Liver (tissue), 9 donors: ENCODE data around the gene PTH2. TPM values are rescaled to one million over a fixed set of nuclear protein-coding genes. Genes with fewer than 3 reads are reported as not detected.

Source experiments
- DNase-seq: peaks from one replicate; pipeline ENCODE4 v3.0.0-alpha.2; 2017; ENCODE audit warnings: low spot score
- H3K27ac ChIP-seq, 2 donors: one replicate each; pipeline ENCODE4 v1.7.0; 2013; ENCODE audit warnings: inconsistent platforms in 2 of 2, low read length in 2 of 2, control low read depth in 1 of 2, low read depth in 1 of 2, mild to moderate bottlenecking in 1 of 2
- H3K27me3 ChIP-seq, 4 donors: one replicate each; pipeline versions ENCODE4 v1.6.1 to v1.7.0; 2013; ENCODE audit warnings: low read length in 3 of 4, inconsistent platforms in 1 of 4, mild to moderate bottlenecking in 1 of 4, moderate library complexity in 1 of 4; ENCODE audit not compliant: control insufficient read depth in 4 of 4, insufficient read depth in 4 of 4
- H3K36me3 ChIP-seq, 4 donors: one replicate each; pipeline versions ENCODE4 v1.6.1 to v1.7.0; 2013; ENCODE audit warnings: low read length in 3 of 4, mild to moderate bottlenecking in 3 of 4, low read depth in 1 of 4, moderate library complexity in 1 of 4; ENCODE audit not compliant: control insufficient read depth in 4 of 4, insufficient read depth in 3 of 4
- H3K4me1 ChIP-seq, 4 donors: one replicate each; pipeline versions ENCODE4 v1.6.1 to v1.7.0; 2013; ENCODE audit warnings: low read length in 3 of 4, mild to moderate bottlenecking in 3 of 4, moderate library complexity in 1 of 4; ENCODE audit not compliant: control insufficient read depth in 4 of 4, insufficient read depth in 4 of 4
- H3K4me3 ChIP-seq, 3 donors: one replicate each; pipeline versions ENCODE4 v1.6.1 to v1.7.0; 2013; ENCODE audit warnings: low read length in 3 of 3, control low read depth in 1 of 3, low read depth in 1 of 3, mild to moderate bottlenecking in 1 of 3
- H3K9ac ChIP-seq, 2 donors: one replicate each; pipeline ENCODE4 v1.7.0; 2013; ENCODE audit warnings: low read length in 2 of 2, mild to moderate bottlenecking in 2 of 2, moderate library complexity in 2 of 2, control low read depth in 1 of 2, low read depth in 1 of 2
- H3K9me3 ChIP-seq, 4 donors: one replicate each; pipeline versions ENCODE4 v1.6.1 to v1.7.0; 2013; ENCODE audit warnings: low read length in 3 of 4; ENCODE audit not compliant: control insufficient read depth in 4 of 4
- CTCF ChIP-seq: fragments of 150-350 bp; IDR thresholded peaks from 2 replicates; pipeline ENCODE4 v1.5.1; 2017; ENCODE audit warnings: improper control_type of control experiment, low read depth, low read length; ENCODE audit not compliant: missing input control
- EGR1 ChIP-seq, 2 donors: IDR thresholded peaks; 2 replicates each; pipeline ENCODE4 v1.6.1; 2016 to 2018; ENCODE audit warnings: antibody characterized with exemption in 2 of 2, low read depth in 2 of 2
- FOXA2 ChIP-seq: IDR thresholded peaks from 2 replicates; pipeline ENCODE4 v1.6.1; 2016; ENCODE audit warnings: antibody characterized with exemption
- JUND ChIP-seq, 2 donors: IDR thresholded peaks; 2 replicates each; pipeline ENCODE4 v1.6.1; 2016; ENCODE audit warnings: antibody characterized with exemption in 2 of 2
- RAD21 ChIP-seq, 2 donors: IDR thresholded peaks; 2 replicates each; pipeline ENCODE4 v1.6.1; 2016; ENCODE audit warnings: antibody characterized with exemption in 2 of 2, mild to moderate bottlenecking in 2 of 2
- REST ChIP-seq: IDR thresholded peaks from 2 replicates; pipeline ENCODE4 v1.6.1; 2016; ENCODE audit warnings: antibody characterized with exemption, mild to moderate bottlenecking
- RXRA ChIP-seq, 2 donors: IDR thresholded peaks; 2 replicates each; pipeline ENCODE4 v1.6.1; 2017 to 2018; ENCODE audit warnings: antibody characterized with exemption in 2 of 2, mild to moderate bottlenecking in 1 of 2
- YY1 ChIP-seq: IDR thresholded peaks from 2 replicates; pipeline ENCODE4 v1.6.1; 2016; ENCODE audit warnings: antibody characterized with exemption, mild to moderate bottlenecking
- WGBS: extraction: QIAGEN DNeasy Blood & Tissue Kit; methylation state at CpG from one replicate; pipeline ENCODE4 v1.1.7; 2013; 5-methylcytosine and 5-hydroxymethylcytosine counted together
- polyA plus RNA-seq, 2 donors: library from polyadenylated mRNA; stranded (reverse) in 1 of 2; unstranded in 1 of 2; fragments of 200-250 nt in 1 of 2; fragments of >200 nt in 1 of 2; fragmentation: Nextera tagmentation in 1 of 2; extraction: Ambion mirVana in 1 of 2; gene quantifications; one replicate each; pipeline versions ENCODE4 v1.2.1 to v1.2.3, GENCODE V29; 2013 to 2015
- total RNA-seq, 2 donors: library from RNA; depleted of rRNA; stranded (reverse); fragments of >200 nt; gene quantifications; one replicate each; pipeline ENCODE4 v1.2.3, GENCODE V29; 2014
- donor health status: healthy.
- donor health status: healthy.
- donor health status: healthy.
- donor health status: healthy.
- donor health status: healthy.

PTH2 gene
- total and polyA plus RNA-seq, 4 donors, result not detected

- H3K27ac ChIP-seq, result no peak overlapping the region
- H3K9ac ChIP-seq, result no peak overlapping the region
- peaks cover 0 to 2% (median 0%) of the 10 kb centered on the region in 4 donors for H3K27me3 ChIP-seq
- 57% methylated on average over 5 of the region's 5 CpGs for WGBS
- H3K4me1 ChIP-seq, result no peaks in the 10 kb centered on the region
- DNase-seq, result no peak
- TF ChIP-seq FOXA2 (no peak), RAD21 (IDR thresholded peaks at IDR 0.05) (no peak)
- no peak overlapping the region for H3K4me3 ChIP-seq
- H3K9me3 ChIP-seq, result no peaks in the 10 kb centered on the region
- no peaks in the 10 kb centered on the region for H3K36me3 ChIP-seq
Observed at GRCh38 chr19:49393881-49394280, 29.4 kb downstream of the PTH2 start.

GRCh38 chr19:49391581-49392399 lies 31.5 kb downstream of the PTH2 start:
- Histone ChIP-seq H3K4me3 (no peak overlapping the region), H3K4me1 (no peaks in the 10 kb centered on the region), H3K36me3 (no peaks in the 10 kb centered on the region), H3K9ac (no peak overlapping the region), H3K27me3 (peaks cover 0 to 2% (median 0%) of the 10 kb centered on the region in 4 donors), H3K9me3 (no peaks in the 10 kb centered on the region), H3K27ac (no peak overlapping the region)
- 23% methylated on average over 14 of the region's 14 CpGs for WGBS
- peak; percentile 70 for DNase-seq
- TF ChIP-seq RAD21 (IDR thresholded peaks at IDR 0.05), result peak; percentile 95 to 98
- peak; percentile 81 for TF ChIP-seq CTCF
- no peak for TF ChIP-seq YY1
- TF ChIP-seq RXRA (IDR thresholded peaks at IDR 0.05), result no peak

- WGBS, result 61% methylated on average over 9 of the region's 9 CpGs
- H3K27me3 ChIP-seq, result peaks cover 0 to 2% (median 0%) of the 10 kb centered on the region in 4 donors
- DNase-seq, result no peak
Observed at GRCh38 chr19:49390929-49391359, 32.3 kb downstream of the PTH2 start.

More at GRCh38 chr19:49390929-49391359, 32.3 kb downstream of the PTH2 start:
- Histone ChIP-seq H3K4me3 (no peak overlapping the region), H3K27ac (no peak overlapping the region), H3K9me3 (no peaks in the 10 kb centered on the region), H3K36me3 (no peaks in the 10 kb centered on the region), H3K9ac (no peak overlapping the region), H3K4me1 (no peaks in the 10 kb centered on the region)
- TF ChIP-seq EGR1 (IDR thresholded peaks at IDR 0.05; ENCODE audit: low read depth in 2 of 2), result no peak
- TF ChIP-seq JUND (IDR thresholded peaks at IDR 0.05), result no peak
- no peak for TF ChIP-seq CTCF
- TF ChIP-seq REST, result no peak
